HG03045 (cell line): ENCODE measurements around the gene YY2.
A peak's percentile ranks its signal among the peaks of the same experiment; 100 is the strongest.
"Not testable (repeated sequence)": the region's sequence is repeated elsewhere in the genome, so short reads cannot be mapped to it uniquely, and the experiment has no call there.

Source experiments
- ATAC-seq: cut with Tn5 transposase; IDR thresholded peaks from one replicate; pipeline ENCODE4 v1.9.1; 2021; ENCODE audit warnings: mild to moderate bottlenecking, moderate library complexity; ENCODE audit not compliant: unreplicated experiment

YY2 gene

GRCh38 chrX:21855937-21856415 lies at the start of gene YY2:
TSS of gene YY2 (plus strand) at chrX:21855987. CDS start at chrX:21856485, 498 bp downstream.
- ATAC-seq: no peak

DNA sequence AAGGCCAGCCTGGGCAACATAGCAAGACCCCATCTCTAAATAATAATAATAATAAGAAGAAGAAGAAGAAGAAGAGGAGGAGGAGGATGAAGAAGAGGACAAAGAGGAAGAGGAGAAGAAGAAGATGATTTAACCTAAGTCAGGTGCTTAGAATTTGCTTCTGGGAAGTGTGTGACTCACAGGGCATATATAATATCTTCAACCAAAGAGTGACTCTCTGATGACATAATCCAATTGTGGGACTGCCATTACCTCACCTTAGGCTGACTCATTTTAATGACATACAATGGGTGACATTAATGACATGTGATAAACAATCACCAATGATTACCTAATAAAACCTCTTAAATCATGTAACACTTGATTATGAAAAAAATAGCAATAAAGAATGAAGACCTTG lies 49.1 kb upstream of the YY2 start:
- ATAC-seq: no peak

DNA sequence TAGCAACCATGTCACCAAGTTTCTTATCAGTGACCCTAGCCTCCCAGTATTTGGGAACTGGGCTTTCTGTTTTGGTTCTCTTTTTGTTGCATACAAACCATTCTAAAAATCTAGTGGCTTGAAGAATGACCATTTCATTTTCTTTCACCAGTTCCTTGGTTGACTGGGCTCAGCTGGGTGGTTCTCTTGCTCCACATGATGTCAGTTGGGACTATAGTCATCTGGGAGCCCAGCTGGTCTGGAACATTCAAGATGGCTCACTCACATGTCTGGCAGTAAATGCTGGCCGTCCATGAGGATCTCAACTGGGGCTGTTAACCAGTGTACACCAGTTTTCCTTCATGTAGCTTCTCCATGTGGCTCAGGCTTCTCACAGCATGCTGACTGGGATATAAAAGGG lies 44.0 kb upstream of the YY2 start:
- no peak for ATAC-seq

DNA sequence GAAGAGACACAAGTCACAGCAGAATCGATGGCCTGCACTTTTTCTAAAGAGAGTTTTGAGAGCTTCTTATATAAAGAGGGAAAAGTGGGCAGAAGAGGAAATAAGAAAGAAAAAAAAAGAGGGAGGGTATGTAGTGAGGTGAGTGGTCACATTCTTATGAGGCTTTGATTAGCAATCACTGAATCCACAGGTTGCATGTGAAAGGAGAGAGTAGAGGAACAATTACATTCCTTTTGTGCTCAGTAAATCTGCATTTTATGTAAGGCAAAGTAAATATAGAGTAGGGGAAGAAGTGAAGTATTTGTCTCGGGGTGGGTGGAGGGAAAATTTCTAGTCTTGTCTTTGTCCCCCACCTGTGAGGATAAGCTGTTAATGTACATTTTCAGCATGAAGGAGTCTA lies 43.2 kb upstream of the YY2 start:
- no peak for ATAC-seq

GRCh38 chrX:21813612-21814368 lies 42.0 kb upstream of the YY2 start:
- no peak for ATAC-seq

- no peak for ATAC-seq
Observed at GRCh38 chrX:21816136-21816535, 39.7 kb upstream of the YY2 start.

DNA sequence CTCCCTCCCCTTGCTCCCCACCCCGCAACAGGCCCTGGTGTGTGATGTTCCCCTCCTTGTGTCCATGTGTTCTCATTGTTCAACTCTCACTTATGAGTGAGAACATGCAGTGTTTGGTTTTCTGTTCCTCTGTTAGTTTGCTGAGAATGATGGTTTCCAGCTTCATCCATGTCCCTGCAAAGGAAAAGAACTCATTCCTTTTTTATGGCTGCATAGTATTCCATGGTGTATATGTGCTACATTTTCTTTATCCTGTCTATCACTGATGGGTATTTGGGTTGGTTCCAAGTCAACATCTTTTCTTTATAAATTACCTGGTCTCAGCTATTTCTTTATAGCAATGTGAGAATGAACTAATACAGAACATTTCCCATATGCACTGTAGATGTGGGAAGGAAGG lies 35.6 kb upstream of the YY2 start:
- ATAC-seq: not testable (repeated sequence)

- no peak for ATAC-seq
Observed at GRCh38 chrX:21821875-21822274, 33.9 kb upstream of the YY2 start.

GRCh38 chrX:21831496-21831895 lies 24.3 kb upstream of the YY2 start:
- no peak for ATAC-seq

DNA sequence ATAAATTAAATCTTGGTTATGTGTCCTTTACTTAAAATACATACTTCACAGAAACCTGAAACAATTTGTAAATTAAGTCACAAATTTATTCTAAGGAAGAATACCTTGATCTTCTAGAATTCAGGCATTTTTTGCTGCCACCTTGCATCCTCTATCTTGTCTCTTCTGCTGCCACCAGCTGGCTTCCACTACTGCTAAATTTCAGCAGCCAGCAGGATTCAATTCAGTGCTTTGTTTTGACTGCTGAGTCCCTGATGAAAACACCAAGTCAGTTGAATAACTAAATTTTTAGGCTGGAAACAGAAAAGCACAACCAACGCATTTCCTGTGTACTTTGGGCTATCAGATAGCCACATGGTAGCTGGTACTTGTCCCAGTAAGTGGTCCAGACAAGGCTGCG lies 18.7 kb upstream of the YY2 start:
- no peak for ATAC-seq

- no peak for ATAC-seq
Observed at GRCh38 chrX:21838937-21839333, 16.9 kb upstream of the YY2 start.

GRCh38 chrX:21839334-21840192 lies 16.2 kb upstream of the YY2 start, which contains the start of gene MBTPS2:
TSS of gene MBTPS2 (plus strand) at chrX:21839617. CDS start at chrX:21839735, 118 bp downstream.
- peak; percentile 88 for ATAC-seq

DNA sequence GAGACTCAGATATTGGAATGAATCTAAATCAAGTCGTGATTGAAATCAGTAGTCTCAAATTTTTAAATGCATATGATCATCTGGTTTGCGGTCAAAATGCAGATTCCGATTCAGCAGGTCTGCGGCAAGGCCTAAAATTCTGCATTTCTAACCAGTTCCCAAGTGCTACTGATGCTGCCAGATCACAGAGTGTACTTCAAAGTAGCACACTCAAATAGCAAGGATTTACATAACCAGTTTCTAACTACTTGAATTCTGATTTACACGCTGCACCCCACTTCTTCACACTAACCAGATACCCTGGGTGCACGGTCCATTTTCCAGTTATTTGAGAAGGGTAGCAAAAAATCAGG lies 15.6 kb upstream of the YY2 start:
- peak; percentile 21 for ATAC-seq

- no peak for ATAC-seq
Observed at GRCh38 chrX:21843179-21843578, 12.6 kb upstream of the YY2 start.

DNA sequence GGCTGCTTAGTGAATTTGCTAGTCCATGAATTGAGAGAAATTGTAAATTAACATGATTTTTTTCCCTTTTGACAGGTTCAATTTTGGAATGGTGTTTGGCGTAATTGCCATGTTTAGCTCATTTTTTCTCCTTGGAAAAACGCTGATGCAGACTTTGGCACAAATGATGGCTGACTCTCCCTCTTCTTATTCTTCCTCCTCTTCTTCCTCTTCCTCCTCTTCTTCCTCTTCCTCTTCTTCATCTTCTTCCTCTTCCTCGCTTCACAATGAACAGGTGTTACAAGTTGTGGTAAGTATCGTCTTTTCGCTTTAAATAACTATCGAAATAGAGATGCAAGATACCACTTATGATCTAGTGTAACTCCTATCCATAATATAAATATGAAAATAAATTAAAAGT lies 10.7 kb upstream of the YY2 start:
- no peak for ATAC-seq

- ATAC-seq: no peak
Observed at GRCh38 chrX:21847342-21847741, 8.4 kb upstream of the YY2 start.

GRCh38 chrX:21853578-21853977 lies 2.2 kb upstream of the YY2 start:
- no peak for ATAC-seq

DNA sequence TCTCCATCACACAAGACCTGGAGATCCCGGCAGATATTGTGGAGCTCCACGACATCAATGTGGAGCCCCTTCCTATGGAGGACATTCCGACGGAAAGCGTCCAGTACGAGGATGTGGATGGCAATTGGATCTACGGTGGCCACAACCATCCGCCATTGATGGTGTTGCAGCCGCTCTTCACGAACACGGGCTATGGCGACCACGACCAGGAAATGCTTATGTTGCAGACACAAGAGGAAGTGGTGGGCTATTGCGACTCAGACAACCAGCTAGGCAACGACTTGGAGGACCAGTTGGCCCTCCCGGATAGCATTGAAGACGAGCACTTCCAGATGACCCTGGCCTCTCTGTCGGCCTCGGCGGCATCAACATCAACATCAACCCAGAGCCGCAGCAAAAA lies 717 bp downstream of the YY2 start:
- ATAC-seq: no peak

GRCh38 chrX:21863241-21863640 lies 7.5 kb downstream of the YY2 start:
- ATAC-seq: no peak

- no peak for ATAC-seq
Observed at GRCh38 chrX:21865436-21865835, 9.6 kb downstream of the YY2 start.

DNA sequence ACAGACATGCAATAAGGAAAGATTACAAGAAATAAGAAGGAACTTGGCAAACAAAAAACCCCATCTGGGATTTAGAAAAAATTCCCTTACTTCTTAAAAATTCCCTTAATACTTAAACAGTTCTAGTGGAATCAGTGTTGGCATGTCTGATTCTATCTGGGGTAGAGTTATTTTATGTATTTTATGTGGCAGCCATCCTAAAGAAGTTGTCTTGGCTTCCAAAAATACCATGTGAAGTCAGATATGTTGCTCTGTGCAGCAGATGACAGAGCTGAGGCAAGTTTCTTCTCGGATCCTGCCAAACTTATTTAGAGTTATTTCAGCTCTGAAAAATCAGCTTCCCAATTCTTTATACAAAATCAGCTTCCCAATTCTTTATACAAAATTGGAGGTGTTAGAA lies 14.7 kb downstream of the YY2 start:
- no peak for ATAC-seq
